DOHH2 (cell line): ENCODE results near the gene DPRX.
"Not testable (repeated sequence)": the region's sequence is repeated elsewhere in the genome, so short reads cannot be mapped to it uniquely, and the experiment has no call there.

Source experiments
- H3F3A ChIP-seq: fragments of 200-600 bp; sonication (generic), shearing (Covaris generic); 2 replicates; pipeline ENCODE4 v1.6.0; 2016; ENCODE audit warnings: antibody characterized with exemption, mild to moderate bottlenecking; ENCODE audit not compliant: control insufficient read depth, insufficient read depth
- H3K27ac ChIP-seq: fragments of 200-600 bp; sonication (generic); 2 replicates; pipeline ENCODE4 v1.5.1; 2014; ENCODE audit warnings: low read depth, mild to moderate bottlenecking, low read length, moderate library complexity
- H3K27me3 ChIP-seq: fragments of 200-600 bp; sonication (generic); 2 replicates; pipeline ENCODE4 v1.6.1; 2014; ENCODE audit warnings: mild to moderate bottlenecking, low read length, mixed read lengths; ENCODE audit not compliant: control insufficient read depth
- H3K36me3 ChIP-seq: fragments of 200-600 bp; sonication (generic); 2 replicates; pipeline ENCODE4 v1.6.1; 2014; ENCODE audit warnings: mild to moderate bottlenecking, low read length, moderate library complexity, mixed read lengths; ENCODE audit not compliant: control insufficient read depth
- H3K4me1 ChIP-seq: fragments of 200-600 bp; sonication (generic); 2 replicates; pipeline ENCODE4 v1.6.1; 2014; ENCODE audit warnings: mild to moderate bottlenecking, low read length, mixed read lengths; ENCODE audit not compliant: control insufficient read depth
- H3K4me2 ChIP-seq: fragments of 200-600 bp; sonication (generic); 2 replicates; pipeline ENCODE4 v1.6.0; 2014; ENCODE audit warnings: mild to moderate bottlenecking, low read length, moderate library complexity
- H3K4me3 ChIP-seq: fragments of 200-600 bp; sonication (generic); 2 replicates; pipeline ENCODE4 v1.5.1; 2014; ENCODE audit warnings: mild to moderate bottlenecking, low read length, mixed read lengths
- H3K79me2 ChIP-seq: fragments of 200-600 bp; sonication (generic); 2 replicates; pipeline ENCODE4 v1.6.1; 2014; ENCODE audit warnings: mild to moderate bottlenecking, low read length, mixed read lengths; ENCODE audit not compliant: control insufficient read depth
- H3K9me2 ChIP-seq: fragments of 200-600 bp; sonication (generic); replicated peaks from 2 replicates; pipeline ENCODE4 v1.6.1; 2014; ENCODE audit warnings: mild to moderate bottlenecking, low read length, mixed read lengths; ENCODE audit not compliant: control insufficient read depth
- H3K9me3 ChIP-seq: fragments of 200-600 bp; sonication (generic); 2 replicates; pipeline ENCODE4 v1.6.1; 2014; ENCODE audit warnings: antibody characterized with exemption, low read length, mixed read lengths; ENCODE audit not compliant: control insufficient read depth, insufficient read depth
- H4K20me1 ChIP-seq: fragments of 200-600 bp; sonication (generic); 2 replicates; pipeline ENCODE4 v1.6.0; 2014; ENCODE audit warnings: low read depth, mild to moderate bottlenecking, antibody characterized with exemption, low read length, moderate library complexity; ENCODE audit not compliant: control insufficient read depth, insufficient read depth
- CTCF ChIP-seq: fragments of 200-600 bp; sonication (generic); IDR thresholded peaks from one replicate; pipeline ENCODE4 v1.5.1; 2014; ENCODE audit warnings: antibody characterized with exemption, mild to moderate bottlenecking, low read depth, low read length; ENCODE audit not compliant: poor library complexity, severe bottlenecking
- EZH2phosphoT487 ChIP-seq: fragments of 200-600 bp; sonication (generic); IDR thresholded peaks from 2 replicates; pipeline ENCODE4 v1.6.1; 2017; ENCODE audit warnings: borderline replicate concordance, mild to moderate bottlenecking, antibody characterized with exemption, low read length, moderate library complexity, mixed read lengths

Gene DPRX

GRCh38 chr19:53664152-53664551 lies 32.4 kb downstream of the DPRX start:
- Histone ChIP-seq H3K27ac (no peak overlapping the region), H3K79me2 (no peaks in the 10 kb centered on the region), H4K20me1 (no peaks in the 10 kb centered on the region), H3K36me3 (no peaks in the 10 kb centered on the region), H3K4me1 (no peaks in the 10 kb centered on the region), H3K9me2 (no peaks in the 10 kb centered on the region), H3K4me3 (no peak overlapping the region), H3K9me3 (no peaks in the 10 kb centered on the region; the same call in 1 of the 2 replicates), H3K27me3 (no peaks in the 10 kb centered on the region), H3K4me2 (no peak overlapping the region), H3F3A (no peaks in the 10 kb centered on the region)
- no peak for TF ChIP-seq CTCF
- no peak for TF ChIP-seq EZH2phosphoT487

GRCh38 chr19:53664760-53665159 lies 33.0 kb downstream of the DPRX start:
- no peak for TF ChIP-seq EZH2phosphoT487
- TF ChIP-seq CTCF, result no peak
- H3K79me2 ChIP-seq, result no peaks in the 10 kb centered on the region
- no peak overlapping the region for H3K4me2 ChIP-seq
- H4K20me1 ChIP-seq, result no peaks in the 10 kb centered on the region
- no peak overlapping the region for H3K27ac ChIP-seq
- no peaks in the 10 kb centered on the region for H3K9me3 ChIP-seq
- no peaks in the 10 kb centered on the region for H3K36me3 ChIP-seq
- no peaks in the 10 kb centered on the region for H3K9me2 ChIP-seq
- no peaks in the 10 kb centered on the region for H3F3A ChIP-seq
- no peak overlapping the region for H3K4me3 ChIP-seq
- no peaks in the 10 kb centered on the region for H3K27me3 ChIP-seq
- H3K4me1 ChIP-seq, result no peaks in the 10 kb centered on the region

GRCh38 chr19:53666331-53666730 lies 34.5 kb downstream of the DPRX start:
- not testable (repeated sequence) for H3K27me3 ChIP-seq, H3K27ac ChIP-seq, H3F3A ChIP-seq, H3K9me3 ChIP-seq, H3K4me2 ChIP-seq, H3K9me2 ChIP-seq, H3K4me1 ChIP-seq, H4K20me1 ChIP-seq, H3K36me3 ChIP-seq, H3K79me2 ChIP-seq, H3K4me3 ChIP-seq

GRCh38 chr19:53668804-53669203 lies 37.0 kb downstream of the DPRX start:
- not testable (repeated sequence) for H3K4me1 ChIP-seq, H3K9me2 ChIP-seq, H4K20me1 ChIP-seq, H3F3A ChIP-seq, H3K79me2 ChIP-seq, H3K36me3 ChIP-seq, H3K27me3 ChIP-seq, H3K9me3 ChIP-seq, H3K4me2 ChIP-seq, H3K27ac ChIP-seq, H3K4me3 ChIP-seq
